Lower lobe of right lung (tissue), 2 donors: ENCODE results near the gene MYL5. TPM values are rescaled to one million over a fixed set of nuclear protein-coding genes. Genes with fewer than 3 reads are reported as not detected.

Experiments
- ATAC-seq, 2 donors: fragments of 200-7000 bp; cut with Tn5 transposase; one replicate each; pipeline ENCODE4 v1.9.1; 2020 to 2022; ENCODE audit warnings: mild to moderate bottlenecking in 2 of 2, moderate library complexity in 2 of 2
- DNase-seq: peaks from one replicate; pipeline ENCODE4 v3.0.0-alpha.2; 2020
- H3K27ac ChIP-seq: fragments of 200-600 bp; one replicate; pipeline ENCODE4 v1.8.0; 2022
- H3K27me3 ChIP-seq: fragments of 200-600 bp; one replicate; pipeline ENCODE4 v1.8.0; 2022; ENCODE audit warnings: low read depth
- H3K36me3 ChIP-seq: fragments of 200-600 bp; one replicate; pipeline ENCODE4 v1.8.0; 2022; ENCODE audit warnings: mild to moderate bottlenecking
- H3K4me1 ChIP-seq: fragments of 200-600 bp; one replicate; pipeline ENCODE4 v1.8.0; 2022
- H3K4me3 ChIP-seq: fragments of 200-600 bp; one replicate; pipeline ENCODE4 v1.8.0; 2022; ENCODE audit warnings: mild to moderate bottlenecking
- H3K9me3 ChIP-seq: fragments of 200-600 bp; one replicate; pipeline ENCODE4 v1.8.0; 2022
- intact Hi-C: fragments of 100-400 bp; cut with DNase I; formaldehyde crosslinking; loops from one replicate; pipeline ENCODE4 v1.11.0; 2022
- long read RNA-seq: library from polyadenylated mRNA; unstranded; transcript quantifications from one replicate; pipeline ENCODE4 v2.0.0, GENCODE V29; 2021
- total RNA-seq: library from RNA; stranded (reverse); fragmentation: NEBNext Ultra II Directional; extraction: Animal tissue kit (Norgen Biotek cat#: 25700); gene quantifications from one replicate; pipeline ENCODE4 v1.2.1, GENCODE V29; 2021
- TF ChIP-seq, protein P1 (sequence below): fragments of 200-600 bp; IDR thresholded peaks from one replicate; pipeline ENCODE4 v1.8.0; 2022; ENCODE audit warnings: antibody characterized with exemption, mild to moderate bottlenecking
- donor health status: DM: no; HTN: yes; CAD: no; lungs with severe emphysema.

Gene MYL5, protein sequence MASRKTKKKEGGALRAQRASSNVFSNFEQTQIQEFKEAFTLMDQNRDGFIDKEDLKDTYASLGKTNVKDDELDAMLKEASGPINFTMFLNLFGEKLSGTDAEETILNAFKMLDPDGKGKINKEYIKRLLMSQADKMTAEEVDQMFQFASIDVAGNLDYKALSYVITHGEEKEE
- 9.7 TPM for total RNA-seq
- long read RNA-seq, partial matches to known transcripts: 0 of 4 reads
- long read RNA-seq, other reads (novel, unspliced or antisense): 4 of 4 reads

- intact Hi-C loops: no loop called here
- peak within 1 kb of the TSS; percentile 98 for H3K27ac ChIP-seq
- ATAC-seq (peak; percentile 94 to 96), DNase-seq (peak; percentile 99)
- H3K4me1 ChIP-seq: peaks cover 28% of the 10 kb centered on the region
- H3K4me3 ChIP-seq: peak within 1 kb of the TSS; percentile 92
- H3K9me3 ChIP-seq: no peaks in the 10 kb centered on the region
- H3K27me3 ChIP-seq: no peaks in the 10 kb centered on the region
- H3K36me3 ChIP-seq: peaks cover 27% of the 10 kb centered on the region
- TF ChIP-seq, protein P1, sequence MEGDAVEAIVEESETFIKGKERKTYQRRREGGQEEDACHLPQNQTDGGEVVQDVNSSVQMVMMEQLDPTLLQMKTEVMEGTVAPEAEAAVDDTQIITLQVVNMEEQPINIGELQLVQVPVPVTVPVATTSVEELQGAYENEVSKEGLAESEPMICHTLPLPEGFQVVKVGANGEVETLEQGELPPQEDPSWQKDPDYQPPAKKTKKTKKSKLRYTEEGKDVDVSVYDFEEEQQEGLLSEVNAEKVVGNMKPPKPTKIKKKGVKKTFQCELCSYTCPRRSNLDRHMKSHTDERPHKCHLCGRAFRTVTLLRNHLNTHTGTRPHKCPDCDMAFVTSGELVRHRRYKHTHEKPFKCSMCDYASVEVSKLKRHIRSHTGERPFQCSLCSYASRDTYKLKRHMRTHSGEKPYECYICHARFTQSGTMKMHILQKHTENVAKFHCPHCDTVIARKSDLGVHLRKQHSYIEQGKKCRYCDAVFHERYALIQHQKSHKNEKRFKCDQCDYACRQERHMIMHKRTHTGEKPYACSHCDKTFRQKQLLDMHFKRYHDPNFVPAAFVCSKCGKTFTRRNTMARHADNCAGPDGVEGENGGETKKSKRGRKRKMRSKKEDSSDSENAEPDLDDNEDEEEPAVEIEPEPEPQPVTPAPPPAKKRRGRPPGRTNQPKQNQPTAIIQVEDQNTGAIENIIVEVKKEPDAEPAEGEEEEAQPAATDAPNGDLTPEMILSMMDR: peak; percentile 85
Measured at GRCh38 chr4:674172-675035, at the start of gene MYL5, which contains the start of gene ATP5ME. Gene MYL5 (plus strand): TSS chr4:674542. CDS start chr4:678027, 3,485 bp downstream. Gene ATP5ME (minus strand): TSS chr4:674276. CDS start chr4:674247, 29 bp downstream.

- Histone ChIP-seq H3K27ac (no peak within 1 kb of the TSS), H3K4me1 (no peaks in the 10 kb centered on the region), H3K36me3 (no peaks in the 10 kb centered on the region), H3K9me3 (no peaks in the 10 kb centered on the region), H3K4me3 (no peak within 1 kb of the TSS), H3K27me3 (peaks cover 22% of the 10 kb centered on the region)
- intact Hi-C loops: no loop called here
- TF ChIP-seq, protein P1: no peak
- DNase-seq (no peak), ATAC-seq (no peak)
Measured at GRCh38 chr4:624705-625590, 49.4 kb upstream of the MYL5 start, which contains the start of gene PDE6B. Gene PDE6B (plus strand): TSS chr4:625573. CDS start chr4:625627, 54 bp downstream.

DNA sequence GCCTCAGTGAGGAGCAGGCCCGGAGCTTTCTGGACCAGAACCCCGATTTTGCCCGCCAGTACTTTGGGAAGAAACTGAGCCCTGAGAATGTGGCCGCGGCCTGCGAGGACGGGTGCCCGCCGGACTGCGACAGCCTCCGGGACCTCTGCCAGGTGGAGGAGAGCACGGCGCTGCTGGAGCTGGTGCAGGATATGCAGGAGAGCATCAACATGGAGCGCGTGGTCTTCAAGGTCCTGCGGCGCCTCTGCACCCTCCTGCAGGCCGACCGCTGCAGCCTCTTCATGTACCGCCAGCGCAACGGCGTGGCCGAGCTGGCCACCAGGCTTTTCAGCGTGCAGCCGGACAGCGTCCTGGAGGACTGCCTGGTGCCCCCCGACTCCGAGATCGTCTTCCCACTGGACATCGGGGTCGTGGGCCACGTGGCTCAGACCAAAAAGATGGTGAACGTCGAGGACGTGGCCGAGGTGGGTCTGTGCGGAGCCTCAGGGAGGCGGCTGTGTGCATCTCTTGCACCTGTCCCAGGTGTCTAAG lies 48.6 kb upstream of the MYL5 start:
- DNase-seq (no peak), ATAC-seq (no peak)
- Histone ChIP-seq H3K27ac (no peak overlapping the region), H3K4me1 (no peaks in the 10 kb centered on the region), H3K27me3 (peaks cover 22% of the 10 kb centered on the region), H3K4me3 (no peak overlapping the region), H3K9me3 (no peaks in the 10 kb centered on the region), H3K36me3 (no peaks in the 10 kb centered on the region)
- TF ChIP-seq, protein P1: no peak
- intact Hi-C loops: no loop called here

GRCh38 chr4:626201-627091 lies 47.9 kb upstream of the MYL5 start:
- Histone ChIP-seq H3K4me1 (no peaks in the 10 kb centered on the region), H3K36me3 (no peaks in the 10 kb centered on the region), H3K27me3 (peaks cover 22% of the 10 kb centered on the region), H3K27ac (no peak overlapping the region), H3K4me3 (no peak overlapping the region), H3K9me3 (no peaks in the 10 kb centered on the region)
- TF ChIP-seq, protein P1: no peak
- ATAC-seq (no peak), DNase-seq (no peak)
- intact Hi-C loops: no loop called here
